ENCODE results near the gene RUNDC3A. TPM values are rescaled to one million over a fixed set of nuclear protein-coding genes. Genes with fewer than 3 reads are reported as not detected.

RUNDC3A gene
- total and polyA plus RNA-seq, 2 of the 8 experiments (the other 6 are each of a cell fraction or from before 2014, with no cell fraction given): 6.4 to 13.8 TPM

- TF ChIP-seq CHD7 (IDR thresholded peaks at IDR 0.05; ENCODE audit: insufficient replicate concordance, low read length) (no peak), POLR2AphosphoS5 (IDR thresholded peaks at IDR 0.05; ENCODE audit: low read depth, low read length) (peak; percentile 32; the same call in 1 of the 2 replicates), BACH1 (IDR thresholded peaks at IDR 0.05; ENCODE audit: low read length) (no peak), POU5F1 (IDR thresholded peaks at IDR 0.05; ENCODE audit: low read depth, low read length) (no peak), GTF2F1 (IDR thresholded peaks at IDR 0.05; ENCODE audit: borderline replicate concordance, low read depth, low read length) (no peak), RAD21 (IDR thresholded peaks at IDR 0.05 in 1 of 2, conservative IDR thresholded peaks at IDR 0.05 in 1 of 2; ENCODE audit: low read depth in 2 of 2, low read length in 2 of 2) (peak in 1 of 2 experiments; percentile 34; a peak in 2 of 4 replicates), SIX5 (IDR thresholded peaks at IDR 0.05; ENCODE audit: low read depth, low read length) (no peak), PHF8 (conservative IDR thresholded peaks at IDR 0.05; ENCODE audit: low read depth, low read length) (0 out of 2 replicates have a peak, but pooled peaks have one; percentile 20), SP1 (IDR thresholded peaks at IDR 0.05; ENCODE audit: low read depth, low read length) (no peak), CHD2 (IDR thresholded peaks at IDR 0.05; ENCODE audit: low read length) (no peak), TBP (IDR thresholded peaks at IDR 0.05; ENCODE audit: low read depth, low read length) (no peak), EZH2 (IDR thresholded peaks at IDR 0.05; ENCODE audit: low read depth, low read length, severe bottlenecking) (no peak)
These were observed 55.3 kb downstream of the RUNDC3A start, which contains the start of gene FAM171A2 (continued) for GRCh38 chr17:44363613-44364159.
